Neutrophil (primary cell): ENCODE results near the gene PTPN7.

Experiments used
- H3K27ac ChIP-seq: fragments of 200-600 bp; sonication (generic); 2 replicates; pipeline ENCODE4 v1.5.1; 2016; ENCODE audit warnings: mild to moderate bottlenecking, moderate library complexity
- H3K27me3 ChIP-seq: fragments of 200-600 bp; sonication (generic); 2 replicates; pipeline ENCODE4 v1.6.0; 2016; ENCODE audit warnings: mild to moderate bottlenecking
- H3K36me3 ChIP-seq: fragments of 200-600 bp; sonication (generic); 2 replicates; pipeline ENCODE4 v1.5.1; 2017
- H3K4me1 ChIP-seq, 2 experiments: fragments of 200-600 bp in 1 of 2; sonication (generic) in 1 of 2; 1 replicate in 1 of 2; 2 replicates in 1 of 2; pipeline versions ENCODE4 v1.5.1 to v1.6.1; 2013 to 2016; ENCODE audit warnings: low read depth in 1 of 2, low read length in 1 of 2, mild to moderate bottlenecking in 1 of 2, moderate library complexity in 1 of 2; ENCODE audit not compliant: control insufficient read depth in 1 of 2, insufficient read depth in 1 of 2
- H3K4me3 ChIP-seq, 2 experiments: fragments of 200-600 bp in 1 of 2; sonication (generic) in 1 of 2; 1 replicate in 1 of 2; 2 replicates in 1 of 2; pipeline ENCODE4 v1.5.1; 2013 to 2016; ENCODE audit warnings: low read depth in 1 of 2, low read length in 1 of 2, mild to moderate bottlenecking in 1 of 2, moderate library complexity in 1 of 2
- H3K9me3 ChIP-seq: fragments of 200-600 bp; sonication (generic); 2 replicates; pipeline ENCODE4 v1.5.1; 2016
- CTCF ChIP-seq: fragments of 200-600 bp; sonication (generic); IDR thresholded peaks from 2 replicates; pipeline ENCODE4 v1.5.1; 2016; ENCODE audit warnings: antibody characterized with exemption

Gene PTPN7

GRCh38 chr1:202123336-202123813, 37.0 kb downstream of the PTPN7 start:
- no peak for TF ChIP-seq CTCF
- peaks cover 0 to 4% of the 10 kb centered on the region in 2 experiments for H3K4me1 ChIP-seq
- H3K27ac ChIP-seq: no peak overlapping the region
- no peaks in the 10 kb centered on the region for H3K9me3 ChIP-seq
- no peaks in the 10 kb centered on the region for H3K36me3 ChIP-seq
- peaks cover 10% of the 10 kb centered on the region for H3K27me3 ChIP-seq
- no peak overlapping the region for H3K4me3 ChIP-seq

DNA sequence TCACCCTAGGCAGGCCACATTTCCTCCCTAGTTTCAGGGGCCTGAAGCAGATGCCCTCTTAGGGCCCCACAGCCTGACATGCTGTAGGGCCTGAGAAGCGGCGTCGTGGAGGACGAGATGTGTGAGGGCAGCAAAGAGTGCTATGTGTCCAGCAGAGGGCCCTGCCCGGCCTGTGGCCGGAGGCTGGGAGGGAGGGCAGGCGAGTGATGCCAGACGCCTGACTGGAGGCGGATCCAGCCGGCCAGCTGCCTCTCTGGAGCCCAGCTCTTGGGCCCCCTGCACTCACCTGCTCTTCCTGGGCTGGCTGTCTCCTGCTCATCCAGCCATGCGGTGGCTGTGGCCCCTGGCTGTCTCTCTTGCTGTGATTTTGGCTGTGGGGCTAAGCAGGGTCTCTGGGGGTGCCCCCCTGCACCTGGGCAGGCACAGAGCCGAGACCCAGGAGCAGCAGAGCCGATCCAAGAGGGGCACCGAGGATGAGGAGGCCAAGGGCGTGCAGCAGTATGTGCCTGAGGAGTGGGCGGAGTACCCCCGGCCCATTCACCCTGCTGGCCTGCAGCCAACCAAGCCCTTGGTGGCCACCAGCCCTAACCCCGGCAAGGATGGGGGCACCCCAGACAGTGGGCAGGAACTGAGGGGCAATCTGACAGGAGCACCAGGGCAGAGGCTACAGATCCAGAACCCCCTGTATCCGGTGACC, 37.6 kb downstream of the PTPN7 start, which contains the start of gene GPR37L1:
TSS of gene GPR37L1 (plus strand) at position 279 of the 697 bp plus-strand sequence. CDS start at position 326, 47 bp downstream.
- Histone ChIP-seq H3K4me1 (peaks cover 0 to 4% of the 10 kb centered on the region in 2 experiments), H3K4me3 (no peak within 1 kb of the TSS), H3K36me3 (no peaks in the 10 kb centered on the region), H3K27ac (no peak within 1 kb of the TSS), H3K27me3 (peaks cover 10% of the 10 kb centered on the region), H3K9me3 (no peaks in the 10 kb centered on the region)
- no peak for TF ChIP-seq CTCF

- Histone ChIP-seq H3K4me3 (no peak overlapping the region), H3K9me3 (no peaks in the 10 kb centered on the region), H3K4me1 (no peaks in the 10 kb centered on the region), H3K27ac (no peak overlapping the region), H3K27me3 (no peaks in the 10 kb centered on the region), H3K36me3 (no peaks in the 10 kb centered on the region)
- no peak for TF ChIP-seq CTCF
Observed at GRCh38 chr1:202121006-202121405, 39.4 kb downstream of the PTPN7 start.

GRCh38 chr1:202117898-202118371, 42.5 kb downstream of the PTPN7 start:
- H3K4me1 ChIP-seq: no peaks in the 10 kb centered on the region

DNA sequence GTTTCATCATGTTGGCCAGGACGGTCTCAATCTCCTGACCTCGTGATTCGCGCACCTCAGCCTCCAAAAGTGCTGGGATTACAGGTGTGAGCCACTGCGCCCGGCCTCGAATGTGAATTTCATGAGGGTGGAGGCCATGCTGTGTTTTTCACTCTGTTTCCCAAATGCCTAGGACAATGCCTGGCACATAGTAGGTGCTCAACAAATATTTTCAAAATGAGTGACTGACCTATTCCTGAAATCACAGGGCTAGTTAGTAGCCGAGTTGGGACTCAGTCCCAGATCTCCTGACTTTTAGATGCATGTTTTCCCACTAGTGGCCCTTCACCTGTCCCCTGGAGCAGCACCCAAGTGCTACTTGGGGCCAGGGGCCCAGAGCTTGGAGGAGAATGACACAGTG, 44.1 kb downstream of the PTPN7 start:
- peaks cover 19% of the 10 kb centered on the region for H3K27me3 ChIP-seq
- H3K36me3 ChIP-seq: no peaks in the 10 kb centered on the region
- TF ChIP-seq CTCF: no peak
- H3K4me3 ChIP-seq: no peak overlapping the region
- no peaks in the 10 kb centered on the region for H3K9me3 ChIP-seq
- H3K4me1 ChIP-seq: no peaks in the 10 kb centered on the region
- no peak overlapping the region for H3K27ac ChIP-seq

More at GRCh38 chr1:202117898-202118371, 42.5 kb downstream of the PTPN7 start:
- Histone ChIP-seq H3K4me3 (no peak overlapping the region), H3K9me3 (no peaks in the 10 kb centered on the region), H3K27me3 (peaks cover 17% of the 10 kb centered on the region), H3K36me3 (no peaks in the 10 kb centered on the region), H3K27ac (no peak overlapping the region)
- TF ChIP-seq CTCF: no peak
